GM13976 (cell line): Measurements from ENCODE around the gene CRISPLD2.

Experiments used
- DNase-seq: peaks from one replicate; pipeline ENCODE4 v3.0.0; 2012; ENCODE audit warnings: low spot score
- in situ Hi-C: fragments of 300-500 bp; cut with MboI; formaldehyde crosslinking; loops from one replicate; pipeline ENCODE4 v1.12.0; 2022; ENCODE audit warnings: low sequenced_read_pairs, mixed read lengths, inconsistent platforms; ENCODE audit not compliant: unreplicated experiment
- TF ChIP-seq, protein P1 (sequence below): IDR thresholded peaks from 2 replicates; pipeline ENCODE4 v1.5.1; 2012; ENCODE audit warnings: borderline replicate concordance, mild to moderate bottlenecking; ENCODE audit not compliant: insufficient read depth; ENCODE audit errors: extremely low read depth, missing control alignments, control extremely low read depth

Gene CRISPLD2

DNA sequence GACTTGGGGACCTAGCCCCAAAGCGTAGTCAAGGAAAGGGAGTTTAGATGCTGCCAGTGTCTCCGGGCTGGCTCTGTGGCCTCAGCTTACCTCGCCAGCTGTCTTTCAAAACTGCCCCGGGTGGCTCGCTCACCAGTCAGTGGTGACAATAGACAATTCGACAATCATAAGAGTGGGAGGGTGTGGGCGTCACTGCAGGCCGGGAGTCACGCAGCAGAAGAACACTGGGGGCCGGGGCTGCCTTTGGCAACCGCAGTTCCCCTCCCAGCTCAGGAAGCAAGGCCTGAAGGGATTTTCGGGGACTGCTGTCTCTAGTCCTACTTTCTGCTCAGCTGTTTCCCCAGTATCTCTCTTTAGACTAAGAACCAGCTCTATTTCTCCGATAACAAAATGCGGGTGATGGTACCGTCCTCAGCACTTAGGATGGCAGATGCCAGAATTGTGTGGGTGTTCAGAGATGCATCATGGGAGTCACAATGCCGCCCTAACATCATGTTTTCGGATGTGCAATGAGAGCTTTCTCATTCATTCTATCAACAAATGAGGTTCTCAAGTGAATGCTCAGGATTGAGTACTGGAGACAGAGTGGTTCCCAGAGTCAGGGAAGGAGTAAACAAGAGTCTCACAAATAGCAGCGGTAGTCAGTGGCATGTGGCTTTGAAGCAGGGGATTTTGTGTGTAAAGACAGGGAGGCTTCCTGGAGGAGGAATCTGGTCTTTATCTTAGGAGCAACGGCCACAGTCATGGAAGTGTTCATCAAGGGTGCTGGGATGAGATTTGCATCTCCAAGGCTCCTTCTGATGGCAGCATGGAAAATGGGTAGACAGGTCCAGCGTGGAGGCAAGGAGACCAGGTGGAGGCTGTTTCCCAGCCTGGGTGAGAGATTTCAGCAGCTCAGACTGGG, 98.5 kb downstream of the CRISPLD2 start:
- TF ChIP-seq, protein P1, sequence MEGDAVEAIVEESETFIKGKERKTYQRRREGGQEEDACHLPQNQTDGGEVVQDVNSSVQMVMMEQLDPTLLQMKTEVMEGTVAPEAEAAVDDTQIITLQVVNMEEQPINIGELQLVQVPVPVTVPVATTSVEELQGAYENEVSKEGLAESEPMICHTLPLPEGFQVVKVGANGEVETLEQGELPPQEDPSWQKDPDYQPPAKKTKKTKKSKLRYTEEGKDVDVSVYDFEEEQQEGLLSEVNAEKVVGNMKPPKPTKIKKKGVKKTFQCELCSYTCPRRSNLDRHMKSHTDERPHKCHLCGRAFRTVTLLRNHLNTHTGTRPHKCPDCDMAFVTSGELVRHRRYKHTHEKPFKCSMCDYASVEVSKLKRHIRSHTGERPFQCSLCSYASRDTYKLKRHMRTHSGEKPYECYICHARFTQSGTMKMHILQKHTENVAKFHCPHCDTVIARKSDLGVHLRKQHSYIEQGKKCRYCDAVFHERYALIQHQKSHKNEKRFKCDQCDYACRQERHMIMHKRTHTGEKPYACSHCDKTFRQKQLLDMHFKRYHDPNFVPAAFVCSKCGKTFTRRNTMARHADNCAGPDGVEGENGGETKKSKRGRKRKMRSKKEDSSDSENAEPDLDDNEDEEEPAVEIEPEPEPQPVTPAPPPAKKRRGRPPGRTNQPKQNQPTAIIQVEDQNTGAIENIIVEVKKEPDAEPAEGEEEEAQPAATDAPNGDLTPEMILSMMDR: no peak
- DNase-seq: no peak
- in situ Hi-C loops: no loop called here

DNA sequence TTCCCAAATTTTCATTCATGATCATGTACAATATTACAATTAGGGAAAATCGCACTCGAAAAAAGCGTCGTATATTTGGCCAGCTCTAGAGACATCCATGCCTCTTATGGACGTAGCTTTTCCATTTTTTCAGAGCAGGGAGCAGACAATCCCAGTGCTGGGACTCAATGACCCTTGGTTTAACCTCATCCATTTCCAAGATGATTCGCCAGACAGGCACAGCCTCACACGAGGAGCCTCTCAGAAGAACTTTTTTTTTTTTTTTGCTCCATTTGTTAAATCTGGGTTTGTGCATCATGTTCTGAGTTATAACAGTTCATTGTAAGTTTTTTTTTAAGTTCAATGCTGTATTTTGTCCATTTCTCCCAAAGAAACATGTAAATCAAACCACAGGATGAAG, 99.5 kb downstream of the CRISPLD2 start:
- in situ Hi-C loops: no loop called here
- TF ChIP-seq, protein P1: no peak
- DNase-seq: no peak

DNA sequence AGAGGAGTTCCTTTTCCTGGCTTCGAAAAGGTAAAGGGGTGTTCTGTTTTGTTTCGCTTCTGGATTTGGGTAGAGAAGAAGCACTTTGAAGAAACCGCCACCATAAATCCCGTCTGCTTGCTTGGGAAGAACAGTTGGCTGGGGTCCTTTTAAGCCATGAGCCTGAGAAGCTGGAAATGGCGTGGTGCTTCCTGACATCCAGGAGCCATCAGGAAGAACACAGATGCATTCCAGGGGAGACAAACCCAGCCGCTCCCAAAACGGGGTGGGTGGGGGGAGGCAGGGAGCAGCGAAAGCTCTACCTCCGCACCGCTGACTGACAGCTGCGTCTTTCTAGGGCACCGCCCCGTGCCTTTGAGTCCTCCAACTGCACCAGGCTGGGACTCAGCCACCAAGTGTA, 99.9 kb downstream of the CRISPLD2 start:
- TF ChIP-seq, protein P1: no peak
- in situ Hi-C loops: no loop called here
- DNase-seq: no peak

DNA sequence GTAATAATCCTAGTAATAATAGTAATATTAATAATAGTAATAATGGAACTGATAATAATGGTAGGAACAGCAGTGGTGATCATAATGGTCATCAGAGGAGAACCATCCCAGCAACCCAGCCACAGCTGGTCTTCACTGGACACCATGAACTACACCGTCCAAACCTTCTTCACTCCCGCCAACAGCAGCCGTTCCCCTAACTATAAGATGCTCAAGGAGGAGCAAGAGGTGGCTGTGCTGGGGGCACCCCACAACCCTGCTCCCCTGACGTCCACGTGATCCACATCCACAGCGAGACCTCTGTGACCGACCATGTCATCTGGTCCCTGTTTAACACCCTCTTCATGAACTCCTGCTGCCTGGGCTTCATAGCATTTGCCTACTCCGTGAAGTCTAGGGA, 100.5 kb downstream of the CRISPLD2 start:
- in situ Hi-C loops: no loop called here
- no peak for DNase-seq
- TF ChIP-seq, protein P1: no peak

DNA sequence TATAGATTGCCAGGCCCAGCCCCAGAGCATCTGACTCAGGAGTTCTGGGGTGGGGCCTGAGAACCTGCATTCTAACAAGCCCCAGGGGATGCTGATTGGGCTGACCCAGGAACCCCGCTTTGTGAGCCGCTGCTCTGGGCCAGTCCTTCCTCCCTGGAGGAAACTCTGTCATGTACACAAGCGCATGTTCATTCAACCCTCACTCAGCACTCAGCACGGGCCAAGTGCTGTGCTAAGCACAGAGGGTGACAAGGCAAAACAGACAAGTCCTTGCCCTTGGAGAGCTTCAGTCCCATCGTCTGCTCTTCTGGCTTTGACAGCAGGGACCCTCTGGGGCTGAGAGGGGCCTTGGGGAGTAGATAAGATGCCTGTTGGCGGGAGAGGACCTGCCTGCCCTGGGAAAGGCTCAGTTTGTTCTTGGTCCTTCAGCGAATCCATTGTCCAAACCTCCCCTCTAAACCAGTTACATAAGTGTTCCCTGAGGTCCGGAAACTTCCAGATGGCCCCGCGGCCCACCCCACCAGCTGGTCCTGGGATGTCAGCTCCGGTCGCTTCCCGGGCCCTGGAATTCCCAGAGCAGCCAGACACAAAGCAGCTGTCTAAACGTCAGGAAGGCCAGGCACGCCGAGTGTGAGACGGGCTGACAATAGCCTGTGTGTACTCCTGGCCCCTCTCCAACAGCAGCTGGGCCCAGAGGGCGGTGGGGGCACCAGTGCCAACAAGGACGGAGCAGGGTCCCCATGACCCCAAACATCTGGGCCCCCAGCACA, 102.8 kb downstream of the CRISPLD2 start:
- in situ Hi-C loops: no loop called here
- no peak for DNase-seq
- TF ChIP-seq, protein P1: no peak

DNA sequence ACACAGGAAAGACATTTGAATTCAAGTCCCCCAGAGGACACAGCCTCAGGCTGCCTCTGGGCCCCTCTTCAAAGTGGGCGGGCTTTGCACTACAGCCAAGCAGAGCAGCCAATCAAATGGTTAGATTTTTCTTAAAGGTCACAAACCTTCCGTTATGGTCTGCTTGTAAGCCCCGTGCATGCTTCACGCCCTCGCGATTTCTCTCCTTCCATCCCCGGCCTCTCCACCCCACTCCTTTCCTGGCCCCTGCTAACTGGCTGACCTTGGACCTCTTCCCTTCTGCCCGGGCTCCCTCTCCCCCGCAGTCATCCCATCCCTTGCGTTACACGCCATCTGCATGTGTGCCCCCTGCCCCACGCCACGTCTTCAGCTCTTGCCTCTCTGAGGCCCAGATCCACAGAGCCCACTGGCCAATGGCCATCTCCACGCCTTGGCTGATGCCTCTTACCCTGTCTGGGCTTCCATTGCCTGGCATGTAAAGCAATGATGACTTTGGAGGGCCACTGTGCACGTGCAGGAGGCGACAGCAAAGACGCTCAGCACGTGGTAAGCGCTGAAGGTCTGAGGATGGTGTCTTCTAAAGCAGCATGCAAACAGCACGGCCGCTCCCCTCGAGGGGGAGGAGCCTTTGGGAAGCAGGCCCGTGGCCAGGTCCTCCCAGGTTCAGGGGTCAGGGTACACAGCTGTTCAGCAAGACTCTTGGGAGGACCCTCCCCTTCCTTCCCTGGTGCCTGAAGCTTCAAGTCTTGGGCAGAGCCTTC, 104.7 kb downstream of the CRISPLD2 start:
- TF ChIP-seq, protein P1: no peak
- no peak for DNase-seq
- in situ Hi-C loops: no loop called here
